ENCODE data around the gene FAM110A.
"Not testable (repeated sequence)": the region's sequence is repeated elsewhere in the genome, so short reads cannot be mapped to it uniquely, and the experiment has no call there.

FAM110A gene

DNA sequence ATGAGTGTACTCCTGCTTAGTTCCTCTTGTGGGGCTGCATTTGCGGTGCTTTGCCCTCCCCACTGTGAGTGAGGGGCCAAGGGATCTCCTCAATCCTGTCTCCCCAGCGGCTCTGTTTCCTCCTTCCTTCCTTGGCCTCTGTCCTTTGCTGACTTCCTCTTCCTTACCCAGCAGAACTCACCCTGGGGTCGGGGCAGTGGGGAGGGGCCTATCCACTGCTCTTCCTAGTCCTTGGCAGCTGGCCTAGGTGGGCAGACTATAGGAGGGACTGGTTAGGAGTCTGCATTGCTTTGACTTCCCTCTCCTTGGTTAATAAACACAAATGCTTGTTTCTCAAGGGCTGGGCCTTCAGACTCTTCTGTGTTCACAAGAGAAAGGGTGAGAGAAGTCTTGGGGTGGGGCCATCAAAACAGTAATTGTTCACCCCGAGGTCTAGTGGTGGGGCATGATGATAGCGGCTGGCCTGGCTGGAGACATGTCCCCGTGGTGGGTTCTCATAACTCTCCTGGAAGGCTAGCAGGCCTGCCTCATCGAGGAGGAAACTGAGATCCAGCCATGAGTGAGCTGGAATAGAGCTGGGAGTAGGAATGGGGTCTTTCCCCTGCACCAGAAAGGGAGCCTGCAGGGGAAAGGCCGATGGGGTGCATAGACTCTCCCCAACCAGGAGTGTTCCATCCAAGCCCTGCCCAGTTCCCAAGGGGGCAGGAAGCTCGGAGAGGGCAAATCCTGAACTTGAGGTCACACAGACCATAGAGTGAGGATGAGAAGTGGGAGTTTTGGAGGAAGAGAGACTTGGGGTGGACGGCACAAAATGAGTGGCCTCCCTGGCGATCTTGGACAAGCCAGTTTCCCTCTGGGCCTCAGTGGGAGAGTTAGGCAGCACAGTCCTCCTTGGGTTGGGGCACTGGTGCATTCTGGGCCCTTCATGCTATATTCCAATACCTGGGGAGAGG, 12.7 kb downstream of the FAM110A start:
- TF ChIP-seq, protein P1, sequence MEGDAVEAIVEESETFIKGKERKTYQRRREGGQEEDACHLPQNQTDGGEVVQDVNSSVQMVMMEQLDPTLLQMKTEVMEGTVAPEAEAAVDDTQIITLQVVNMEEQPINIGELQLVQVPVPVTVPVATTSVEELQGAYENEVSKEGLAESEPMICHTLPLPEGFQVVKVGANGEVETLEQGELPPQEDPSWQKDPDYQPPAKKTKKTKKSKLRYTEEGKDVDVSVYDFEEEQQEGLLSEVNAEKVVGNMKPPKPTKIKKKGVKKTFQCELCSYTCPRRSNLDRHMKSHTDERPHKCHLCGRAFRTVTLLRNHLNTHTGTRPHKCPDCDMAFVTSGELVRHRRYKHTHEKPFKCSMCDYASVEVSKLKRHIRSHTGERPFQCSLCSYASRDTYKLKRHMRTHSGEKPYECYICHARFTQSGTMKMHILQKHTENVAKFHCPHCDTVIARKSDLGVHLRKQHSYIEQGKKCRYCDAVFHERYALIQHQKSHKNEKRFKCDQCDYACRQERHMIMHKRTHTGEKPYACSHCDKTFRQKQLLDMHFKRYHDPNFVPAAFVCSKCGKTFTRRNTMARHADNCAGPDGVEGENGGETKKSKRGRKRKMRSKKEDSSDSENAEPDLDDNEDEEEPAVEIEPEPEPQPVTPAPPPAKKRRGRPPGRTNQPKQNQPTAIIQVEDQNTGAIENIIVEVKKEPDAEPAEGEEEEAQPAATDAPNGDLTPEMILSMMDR (IDR thresholded peaks at IDR 0.05; ENCODE audit: low read depth, low read length, poor library complexity, severe bottlenecking): no peak
- H3K9me2 ChIP-seq (replicated peaks; ENCODE audit: control insufficient read depth, low read length): no peaks in the 10 kb centered on the region
- H3K27ac ChIP-seq (ENCODE audit: low read depth, low read length): peak overlapping the region; percentile 90
- no peaks in the 10 kb centered on the region for H3K9me3 ChIP-seq (ENCODE audit: control insufficient read depth, insufficient read depth, low read length)
- peaks cover 62% of the 10 kb centered on the region for H3K4me1 ChIP-seq (ENCODE audit: control insufficient read depth, low read length)
- H4K20me1 ChIP-seq (ENCODE audit: control insufficient read depth, insufficient read depth, low read depth, low read length): no peaks in the 10 kb centered on the region
- peak overlapping the region; percentile 100 for H3K4me2 ChIP-seq (ENCODE audit: low read length)
- H3K79me2 ChIP-seq (ENCODE audit: control insufficient read depth, low read length): peaks cover 52% of the 10 kb centered on the region
- peak overlapping the region; percentile 87 for H3K4me3 ChIP-seq (ENCODE audit: low read length)
- peaks cover 5% of the 10 kb centered on the region; the same call in 1 of the 2 replicates for H3K27me3 ChIP-seq (ENCODE audit: control insufficient read depth, low read length)
- H3F3A ChIP-seq (ENCODE audit: control insufficient read depth, insufficient read depth): peaks cover 10% of the 10 kb centered on the region
- H3K36me3 ChIP-seq (ENCODE audit: control insufficient read depth, low read length): peaks cover 22% of the 10 kb centered on the region

DNA sequence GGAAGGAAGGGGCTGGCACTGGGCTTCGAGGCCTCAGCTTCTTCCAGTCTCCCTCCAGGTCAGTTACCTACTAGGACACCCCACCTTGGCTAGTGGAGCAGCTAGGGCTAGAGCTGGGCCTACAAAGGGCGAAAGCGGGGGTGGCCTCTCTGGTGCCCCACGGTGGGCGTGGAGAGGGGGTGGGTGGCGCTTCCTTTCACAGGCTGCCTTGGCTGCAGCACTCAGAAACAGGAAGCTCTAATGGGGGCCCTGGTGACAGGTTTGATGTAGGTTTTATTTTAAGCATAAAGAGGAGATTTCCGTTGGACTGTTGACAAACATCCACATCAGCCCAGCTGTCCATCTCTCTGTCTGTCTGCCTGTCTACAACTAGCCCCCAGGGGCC, 13.4 kb downstream of the FAM110A start:
- Histone ChIP-seq H3K27ac (ENCODE audit: low read depth, low read length) (peak overlapping the region; percentile 90), H3K9me2 (replicated peaks; ENCODE audit: control insufficient read depth, low read length) (no peaks in the 10 kb centered on the region), H3K4me2 (ENCODE audit: low read length) (peak overlapping the region; percentile 100), H3K79me2 (ENCODE audit: control insufficient read depth, low read length) (peaks cover 52% of the 10 kb centered on the region), H3K9me3 (ENCODE audit: control insufficient read depth, insufficient read depth, low read length) (no peaks in the 10 kb centered on the region), H3K27me3 (ENCODE audit: control insufficient read depth, low read length) (no peaks in the 10 kb centered on the region), H3K36me3 (ENCODE audit: control insufficient read depth, low read length) (peaks cover 22% of the 10 kb centered on the region), H3K4me3 (ENCODE audit: low read length) (peak overlapping the region; percentile 87), H3F3A (ENCODE audit: control insufficient read depth, insufficient read depth) (peaks cover 10% of the 10 kb centered on the region), H3K4me1 (ENCODE audit: control insufficient read depth, low read length) (peaks cover 56% of the 10 kb centered on the region), H4K20me1 (ENCODE audit: control insufficient read depth, insufficient read depth, low read depth, low read length) (no peaks in the 10 kb centered on the region)
- no peak for TF ChIP-seq EZH2phosphoT487 (IDR thresholded peaks at IDR 0.05; ENCODE audit: borderline replicate concordance, low read length)
- TF ChIP-seq, protein P1 (IDR thresholded peaks at IDR 0.05; ENCODE audit: low read depth, low read length, poor library complexity, severe bottlenecking): no peak

DNA sequence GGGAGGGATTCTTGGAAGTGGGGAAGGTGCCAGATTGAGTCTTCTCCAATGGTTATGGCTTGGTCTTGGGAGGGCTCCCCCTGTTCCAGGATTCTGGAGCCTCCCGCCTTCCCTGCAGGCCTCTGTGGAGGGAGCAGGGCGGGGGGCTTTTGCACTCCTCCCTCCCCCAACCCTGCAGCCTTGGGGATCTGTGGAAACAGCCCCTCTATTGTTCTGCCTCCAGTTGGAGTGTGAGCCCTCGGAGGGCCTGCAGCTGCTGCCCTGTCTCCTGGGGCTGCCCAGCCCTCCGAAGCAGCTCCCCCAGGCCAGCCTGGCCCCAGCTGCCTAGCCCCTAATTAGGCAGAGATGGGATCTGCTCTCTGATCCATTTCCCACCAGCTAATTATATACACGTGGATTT, 14.7 kb downstream of the FAM110A start:
- peaks cover 22% of the 10 kb centered on the region for H3K36me3 ChIP-seq (ENCODE audit: control insufficient read depth, low read length)
- peaks cover 54% of the 10 kb centered on the region for H3K4me1 ChIP-seq (ENCODE audit: control insufficient read depth, low read length)
- peaks cover 10% of the 10 kb centered on the region for H3F3A ChIP-seq (ENCODE audit: control insufficient read depth, insufficient read depth)
- H3K4me2 ChIP-seq (ENCODE audit: low read length): peak overlapping the region; percentile 100
- H3K9me2 ChIP-seq (replicated peaks; ENCODE audit: control insufficient read depth, low read length): no peaks in the 10 kb centered on the region
- H3K27ac ChIP-seq (ENCODE audit: low read depth, low read length): peak overlapping the region; percentile 90
- no peaks in the 10 kb centered on the region for H3K27me3 ChIP-seq (ENCODE audit: control insufficient read depth, low read length)
- H4K20me1 ChIP-seq (ENCODE audit: control insufficient read depth, insufficient read depth, low read depth, low read length): no peaks in the 10 kb centered on the region
- H3K4me3 ChIP-seq (ENCODE audit: low read length): peak overlapping the region; percentile 87; the same call in 1 of the 2 replicates
- H3K9me3 ChIP-seq (ENCODE audit: control insufficient read depth, insufficient read depth, low read length): no peaks in the 10 kb centered on the region
- TF ChIP-seq, protein P1 (IDR thresholded peaks at IDR 0.05; ENCODE audit: low read depth, low read length, poor library complexity, severe bottlenecking): no peak
- no peak for TF ChIP-seq EZH2phosphoT487 (IDR thresholded peaks at IDR 0.05; ENCODE audit: borderline replicate concordance, low read length)
- H3K79me2 ChIP-seq (ENCODE audit: control insufficient read depth, low read length): peaks cover 52% of the 10 kb centered on the region

DNA sequence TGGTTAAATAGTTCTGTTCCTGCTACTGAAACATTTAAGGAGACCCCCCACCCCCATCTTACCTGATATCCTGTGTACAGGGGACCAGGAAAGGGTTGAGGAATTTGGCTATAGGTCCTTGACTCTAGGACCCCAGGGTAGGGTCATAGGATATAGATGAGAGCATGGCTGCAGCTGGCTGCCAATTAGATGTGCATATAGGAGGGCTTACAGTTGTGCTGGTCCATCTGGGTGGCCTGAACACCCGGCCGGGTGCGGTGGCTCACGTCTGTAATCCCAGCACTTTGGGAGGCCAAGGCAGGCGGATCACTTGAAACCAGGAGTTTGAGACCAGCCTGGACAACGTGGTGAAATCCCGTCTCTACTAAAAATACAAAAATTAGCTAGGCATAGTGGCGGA, 15.2 kb downstream of the FAM110A start:
- not testable (repeated sequence) for H3K4me2 ChIP-seq (ENCODE audit: low read length); H3K27me3 ChIP-seq (ENCODE audit: control insufficient read depth, low read length); H3F3A ChIP-seq (ENCODE audit: control insufficient read depth, insufficient read depth); H3K4me3 ChIP-seq (ENCODE audit: low read length); H3K9me3 ChIP-seq (ENCODE audit: control insufficient read depth, insufficient read depth, low read length); H3K9me2 ChIP-seq (replicated peaks; ENCODE audit: control insufficient read depth, low read length); H3K27ac ChIP-seq (ENCODE audit: low read depth, low read length); H4K20me1 ChIP-seq (ENCODE audit: control insufficient read depth, insufficient read depth, low read depth, low read length)
- Histone ChIP-seq H3K79me2 (ENCODE audit: control insufficient read depth, low read length) (peaks cover 49% of the 10 kb centered on the region), H3K4me1 (ENCODE audit: control insufficient read depth, low read length) (peaks cover 51% of the 10 kb centered on the region), H3K36me3 (ENCODE audit: control insufficient read depth, low read length) (peaks cover 22% of the 10 kb centered on the region)
